ENCODE measurements around the gene IGLL5. TPM values are rescaled to one million over a fixed set of nuclear protein-coding genes. Genes with fewer than 3 reads are reported as not detected.

The IGLL5 gene
- total RNA-seq, 1 donor from 2014 or later, result not detected

GRCh38 chr22:22933100-22933806 lies 45.6 kb downstream of the IGLL5 start:
- Mint-ChIP-seq H3K27ac (no peak overlapping the region), H3K4me3 (no peak overlapping the region), H3K27me3 (peaks cover 4% of the 10 kb centered on the region), H3K9me3 (no peaks in the 10 kb centered on the region), H3K36me3 (no peaks in the 10 kb centered on the region), H3K4me1 (ENCODE audit: unreplicated experiment) (no peaks in the 10 kb centered on the region)
- DNase-seq (ENCODE audit: extremely low spot score, unreplicated experiment), result no peak
- TF ChIP-seq CTCF (conservative IDR thresholded peaks at IDR 0.05), result no peak

- DNase-seq (ENCODE audit: extremely low spot score, unreplicated experiment), result no peak
- Mint-ChIP-seq H3K4me1 (ENCODE audit: unreplicated experiment) (no peaks in the 10 kb centered on the region), H3K27me3 (peaks cover 7% of the 10 kb centered on the region), H3K4me3 (no peak overlapping the region), H3K9me3 (no peaks in the 10 kb centered on the region), H3K36me3 (no peaks in the 10 kb centered on the region), H3K27ac (no peak overlapping the region)
- no peak for TF ChIP-seq CTCF (conservative IDR thresholded peaks at IDR 0.05)
Measured at GRCh38 chr22:22933807-22934542, 46.4 kb downstream of the IGLL5 start.

GRCh38 chr22:22934543-22935055 lies 47.0 kb downstream of the IGLL5 start:
- no peaks in the 10 kb centered on the region for H3K36me3 Mint-ChIP-seq
- peaks cover 7% of the 10 kb centered on the region for H3K27me3 Mint-ChIP-seq
- no peak for DNase-seq (ENCODE audit: extremely low spot score, unreplicated experiment)
- no peak for TF ChIP-seq CTCF (conservative IDR thresholded peaks at IDR 0.05)
- H3K27ac Mint-ChIP-seq, result no peak overlapping the region
- H3K9me3 Mint-ChIP-seq, result no peaks in the 10 kb centered on the region
- H3K4me1 Mint-ChIP-seq (ENCODE audit: unreplicated experiment), result no peaks in the 10 kb centered on the region
- H3K4me3 Mint-ChIP-seq, result no peak overlapping the region

- H3K4me3 Mint-ChIP-seq, result no peak overlapping the region
- H3K36me3 Mint-ChIP-seq, result no peaks in the 10 kb centered on the region
- H3K4me1 Mint-ChIP-seq (ENCODE audit: unreplicated experiment), result no peaks in the 10 kb centered on the region
- H3K27me3 Mint-ChIP-seq, result peaks cover 7% of the 10 kb centered on the region
- no peak overlapping the region for H3K27ac Mint-ChIP-seq
- TF ChIP-seq CTCF (conservative IDR thresholded peaks at IDR 0.05), result no peak
- no peak for DNase-seq (ENCODE audit: extremely low spot score, unreplicated experiment)
- H3K9me3 Mint-ChIP-seq, result no peaks in the 10 kb centered on the region
Measured at GRCh38 chr22:22935056-22935545, 47.5 kb downstream of the IGLL5 start.

GRCh38 chr22:22935546-22936157 lies 48.0 kb downstream of the IGLL5 start:
- Mint-ChIP-seq H3K4me1 (ENCODE audit: unreplicated experiment) (no peaks in the 10 kb centered on the region), H3K36me3 (no peaks in the 10 kb centered on the region), H3K27ac (no peak overlapping the region), H3K27me3 (peaks cover 11% of the 10 kb centered on the region), H3K4me3 (no peak overlapping the region), H3K9me3 (no peaks in the 10 kb centered on the region)
- TF ChIP-seq CTCF (conservative IDR thresholded peaks at IDR 0.05), result no peak
- DNase-seq (ENCODE audit: extremely low spot score, unreplicated experiment), result no peak

All from type B pancreatic cell (in vitro differentiated cells).